ENCODE results near the gene MC4R. TPM values are rescaled to one million over a fixed set of nuclear protein-coding genes. Genes with fewer than 3 reads are reported as not detected.

The MC4R gene
- total RNA-seq, 4 donors from 2014 or later = not detected

DNA sequence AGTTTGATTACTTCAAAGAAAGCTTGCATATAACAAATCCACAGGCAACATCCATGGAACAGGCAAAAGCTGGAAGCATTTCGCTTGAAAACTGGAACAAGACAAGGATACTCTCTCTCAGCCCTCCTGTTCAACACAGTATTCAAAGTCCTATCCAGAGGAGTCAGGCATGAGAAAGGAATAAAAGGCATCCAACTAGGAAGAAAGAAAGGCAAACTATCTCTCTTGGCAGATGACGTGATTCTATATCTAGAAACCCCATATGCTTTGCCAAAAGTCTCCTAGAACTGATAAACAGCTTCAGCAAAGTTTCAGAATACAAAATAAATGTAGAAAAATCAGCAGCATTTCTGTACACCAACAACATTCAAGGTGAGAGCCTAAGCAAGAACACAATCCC is 34.1 kb upstream of the MC4R start:
- DNase-seq (ENCODE audit: low spot score in 2 of 2) = no peak
- whole genome bisulfite sequencing, 2 donors = 61 to 62% methylated on average over 2 of the region's 2 CpGs

DNA sequence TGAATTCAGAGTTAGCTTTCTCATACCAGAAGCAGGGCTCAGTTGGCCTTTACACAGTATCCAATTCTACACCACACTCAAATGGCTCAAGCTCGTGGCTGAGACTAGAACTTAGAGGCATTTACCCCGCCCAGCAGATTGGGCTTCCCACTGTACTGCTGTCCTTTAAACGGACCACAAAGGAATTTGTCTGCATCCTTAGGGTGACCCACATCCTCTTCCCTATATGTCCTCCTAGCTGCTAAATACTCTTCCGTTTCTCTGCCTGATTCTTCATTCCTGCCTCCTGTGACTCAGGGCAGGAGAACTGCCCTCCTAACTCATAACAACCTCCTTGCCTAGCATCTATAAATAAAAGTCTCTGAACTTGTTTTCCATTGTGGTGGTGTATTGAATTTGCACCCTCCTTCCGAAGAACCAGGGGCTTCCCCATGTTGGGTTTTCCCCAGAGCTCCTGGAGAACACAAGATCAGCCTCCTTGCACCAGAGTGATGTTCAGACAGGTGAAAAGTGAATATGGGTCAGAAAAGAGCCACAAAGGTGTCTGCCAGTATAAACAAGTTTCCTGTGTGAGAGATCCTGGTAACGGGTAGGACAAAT is 32.0 kb upstream of the MC4R start:
- no peak for DNase-seq (ENCODE audit: low spot score in 2 of 2)
- intact Hi-C loops (cut with DNase I; ENCODE audit: low total_unique reads) = no loop called here
- H3K4me3 ChIP-seq (ENCODE audit: low read depth, poor library complexity, severe bottlenecking) = no peak overlapping the region
- TF ChIP-seq, protein P1, sequence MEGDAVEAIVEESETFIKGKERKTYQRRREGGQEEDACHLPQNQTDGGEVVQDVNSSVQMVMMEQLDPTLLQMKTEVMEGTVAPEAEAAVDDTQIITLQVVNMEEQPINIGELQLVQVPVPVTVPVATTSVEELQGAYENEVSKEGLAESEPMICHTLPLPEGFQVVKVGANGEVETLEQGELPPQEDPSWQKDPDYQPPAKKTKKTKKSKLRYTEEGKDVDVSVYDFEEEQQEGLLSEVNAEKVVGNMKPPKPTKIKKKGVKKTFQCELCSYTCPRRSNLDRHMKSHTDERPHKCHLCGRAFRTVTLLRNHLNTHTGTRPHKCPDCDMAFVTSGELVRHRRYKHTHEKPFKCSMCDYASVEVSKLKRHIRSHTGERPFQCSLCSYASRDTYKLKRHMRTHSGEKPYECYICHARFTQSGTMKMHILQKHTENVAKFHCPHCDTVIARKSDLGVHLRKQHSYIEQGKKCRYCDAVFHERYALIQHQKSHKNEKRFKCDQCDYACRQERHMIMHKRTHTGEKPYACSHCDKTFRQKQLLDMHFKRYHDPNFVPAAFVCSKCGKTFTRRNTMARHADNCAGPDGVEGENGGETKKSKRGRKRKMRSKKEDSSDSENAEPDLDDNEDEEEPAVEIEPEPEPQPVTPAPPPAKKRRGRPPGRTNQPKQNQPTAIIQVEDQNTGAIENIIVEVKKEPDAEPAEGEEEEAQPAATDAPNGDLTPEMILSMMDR (IDR thresholded peaks at IDR 0.05) = no peak
- no peak for TF ChIP-seq POLR2A (IDR thresholded peaks at IDR 0.05)
- WGBS, 2 donors = 63 to 64% methylated on average over 6 of the region's 6 CpGs

More for the DNA sequence above, 34.1 kb upstream of the MC4R start:
- H3K4me3 ChIP-seq (ENCODE audit: low read depth, poor library complexity, severe bottlenecking) = no peak overlapping the region
- intact Hi-C loops (cut with DNase I; ENCODE audit: low total_unique reads) = no loop called here
- TF ChIP-seq, protein P1 (IDR thresholded peaks at IDR 0.05) = no peak
- TF ChIP-seq POLR2A (IDR thresholded peaks at IDR 0.05) = no peak

DNA sequence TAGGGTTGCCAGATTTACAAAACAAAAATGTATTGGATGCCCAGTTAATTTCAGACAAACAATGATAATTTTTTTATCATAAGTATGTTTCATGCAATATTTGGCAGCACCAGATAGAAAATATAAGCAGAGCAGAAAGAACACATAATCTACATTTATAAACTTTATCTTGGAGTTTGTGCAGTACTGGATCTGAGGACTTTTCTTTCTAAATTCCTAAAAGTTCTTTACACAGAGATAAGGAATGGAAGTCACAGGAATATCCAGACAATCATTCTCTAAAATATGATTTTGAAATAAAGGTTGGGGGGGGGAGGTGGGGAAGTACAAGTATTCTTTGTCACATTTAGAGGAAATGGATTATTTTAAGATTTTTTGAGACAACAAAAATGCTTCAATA is 28.8 kb upstream of the MC4R start:
- DNase-seq (ENCODE audit: low spot score in 2 of 2) = no peak
- intact Hi-C loops (cut with DNase I; ENCODE audit: low total_unique reads) = no loop called here
- no peak overlapping the region for H3K4me3 ChIP-seq (ENCODE audit: low read depth, poor library complexity, severe bottlenecking)
- TF ChIP-seq, protein P1 (IDR thresholded peaks at IDR 0.05) = no peak
- no peak for TF ChIP-seq POLR2A (IDR thresholded peaks at IDR 0.05)

DNA sequence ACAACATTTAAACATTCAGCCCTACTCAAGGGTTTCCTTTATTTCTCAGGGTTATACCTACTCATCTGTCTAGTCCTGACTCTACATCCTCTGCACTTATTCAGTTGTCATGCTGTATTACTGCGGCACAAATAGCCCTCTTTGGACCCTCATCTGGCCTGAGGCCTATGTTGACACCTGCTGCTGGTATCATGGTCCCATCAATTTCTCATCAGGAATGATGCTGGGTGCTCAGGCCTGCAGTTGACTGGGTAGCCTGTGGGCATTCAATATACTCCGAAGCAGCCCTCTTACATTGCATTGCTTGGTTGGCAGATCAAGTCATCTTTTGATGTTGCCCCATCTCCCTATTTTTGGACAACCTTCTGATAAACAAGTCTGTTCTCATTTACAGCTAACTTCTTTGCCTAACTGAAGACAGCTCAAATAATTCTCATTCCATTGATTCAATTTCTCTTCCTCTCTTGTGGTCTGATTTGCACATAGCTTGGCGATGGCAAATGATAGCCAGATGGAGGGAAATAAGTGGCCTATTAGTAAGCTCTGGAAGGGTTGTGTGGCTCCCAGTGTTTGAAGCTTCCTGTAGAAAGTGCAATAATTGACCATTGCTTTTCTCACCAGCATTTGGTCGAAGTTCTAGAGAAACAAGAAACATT is 19.1 kb upstream of the MC4R start:
- WGBS, 2 donors = 65 to 67% methylated on average over 4 of the region's 4 CpGs
- TF ChIP-seq, protein P1 (IDR thresholded peaks at IDR 0.05) = no peak
- TF ChIP-seq POLR2A (IDR thresholded peaks at IDR 0.05) = no peak
- no peak overlapping the region for H3K4me3 ChIP-seq (ENCODE audit: low read depth, poor library complexity, severe bottlenecking)
- DNase-seq (ENCODE audit: low spot score in 2 of 2) = no peak
- intact Hi-C loops (cut with DNase I; ENCODE audit: low total_unique reads) = no loop called here

DNA sequence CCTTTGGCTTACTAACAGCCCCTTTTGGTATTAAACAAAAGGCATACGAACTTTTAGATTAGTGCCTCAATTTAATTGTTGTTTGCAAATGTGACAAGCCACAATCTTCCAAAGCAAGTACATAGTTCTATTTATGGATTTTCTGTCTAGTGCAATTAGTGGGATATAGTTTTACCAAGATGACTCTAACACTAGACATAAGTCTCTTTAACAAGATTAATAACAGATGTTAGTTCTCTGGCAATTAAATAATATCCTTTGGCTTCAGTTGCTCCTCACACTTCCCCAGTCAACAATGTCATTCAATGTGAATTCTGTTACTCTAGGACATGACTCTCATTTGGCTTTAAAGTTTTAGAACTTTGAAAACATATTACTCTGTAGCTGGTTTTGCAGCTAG is 16.7 kb upstream of the MC4R start:
- 49 to 64% methylated on average over 1 of the region's 1 CpG for WGBS, 2 donors
- intact Hi-C loops (cut with DNase I; ENCODE audit: low total_unique reads) = no loop called here
- no peak for DNase-seq (ENCODE audit: low spot score in 2 of 2)

More for the DNA sequence above, 16.7 kb upstream of the MC4R start:
- TF ChIP-seq, protein P1 (IDR thresholded peaks at IDR 0.05) = no peak
- no peak overlapping the region for H3K4me3 ChIP-seq (ENCODE audit: low read depth, poor library complexity, severe bottlenecking)

All from lower leg skin (tissue), 4 donors.